CD4-positive, alpha-beta T cell treated with Interleukin-6 at 100 ng/mL for 8 hours (primary cell): ENCODE results near the gene TNKS2.
A peak's percentile ranks its signal among the peaks of the same experiment; 100 is the strongest.
"Not testable (repeated sequence)": the region's sequence is repeated elsewhere in the genome, so short reads cannot be mapped to it uniquely, and the experiment has no call there.

ENCODE experiments used
- DNase-seq: peaks from one replicate; pipeline ENCODE4 v3.0.0-alpha.2; 2020; ENCODE audit warnings: mixed read lengths, low spot score

TNKS2 gene

GRCh38 chr10:91865562-91866081 lies 67.4 kb downstream of the TNKS2 start:
- DNase-seq: no peak

- DNase-seq: no peak
Observed at GRCh38 chr10:91875156-91875555, 76.9 kb downstream of the TNKS2 start.

DNA sequence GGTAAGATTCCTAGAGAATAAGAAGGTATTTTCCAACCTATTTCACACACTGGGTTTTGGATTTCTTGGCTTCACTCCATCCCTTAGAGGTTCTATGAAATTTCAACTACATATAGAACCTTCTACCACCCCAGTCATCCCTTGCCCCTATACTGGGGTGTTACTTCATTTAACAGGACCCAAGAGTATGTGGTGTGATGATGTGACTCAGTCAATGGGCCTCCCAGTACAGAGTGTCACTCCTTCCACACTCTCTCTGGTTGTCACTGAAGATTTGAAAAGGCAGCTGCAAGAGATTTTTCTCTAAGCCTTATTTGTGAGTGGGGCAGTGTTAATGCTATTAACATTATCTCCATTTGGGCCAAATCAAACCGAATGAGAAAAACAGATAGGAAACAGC lies 77.6 kb downstream of the TNKS2 start:
- no peak for DNase-seq

- no peak for DNase-seq
Observed at GRCh38 chr10:91879515-91880170, 81.4 kb downstream of the TNKS2 start.

- DNase-seq: no peak
Observed at GRCh38 chr10:91880310-91880709, 82.1 kb downstream of the TNKS2 start.

- no peak for DNase-seq
Observed at GRCh38 chr10:91883549-91884444, 85.6 kb downstream of the TNKS2 start.

DNA sequence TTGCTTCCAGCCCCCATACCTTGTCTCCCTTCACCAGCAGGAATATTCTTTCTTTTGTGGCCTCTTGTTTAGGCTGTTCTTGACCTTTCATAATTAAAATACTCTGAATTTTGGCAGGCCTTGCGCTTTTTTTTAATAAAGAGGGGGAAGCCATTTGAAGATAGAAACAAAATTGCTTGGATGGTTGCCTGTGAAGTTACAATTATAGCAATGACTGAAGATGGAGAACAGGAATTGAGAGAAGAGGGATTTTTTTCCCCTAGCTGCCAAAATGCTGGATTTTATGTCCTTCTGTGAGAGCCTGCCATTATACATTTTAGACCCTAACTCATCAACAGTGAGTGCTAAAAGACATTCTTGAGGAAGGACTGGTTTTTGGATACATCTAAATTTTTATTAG lies 86.3 kb downstream of the TNKS2 start:
- DNase-seq: no peak

GRCh38 chr10:91885362-91886079 lies 87.3 kb downstream of the TNKS2 start:
- no peak for DNase-seq

DNA sequence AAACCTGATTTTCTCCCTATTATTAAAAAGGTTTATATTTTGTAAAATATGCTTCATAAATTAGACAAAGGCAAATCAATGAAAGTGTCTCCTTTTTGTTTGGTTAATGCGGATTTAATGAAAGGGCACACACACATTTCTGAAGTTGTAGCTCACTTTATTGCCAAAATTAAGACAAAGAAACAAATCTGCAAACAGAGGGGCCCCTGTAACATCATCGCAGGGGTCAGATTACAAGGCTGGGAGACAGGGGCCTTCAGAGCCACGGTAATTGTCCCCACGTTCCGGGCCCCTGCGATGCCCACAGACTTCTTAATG lies 88.7 kb downstream of the TNKS2 start:
- no peak for DNase-seq

GRCh38 chr10:91887272-91888076 lies 89.2 kb downstream of the TNKS2 start:
- DNase-seq: no peak

- no peak for DNase-seq
Observed at GRCh38 chr10:91891125-91892001, 93.1 kb downstream of the TNKS2 start.

- DNase-seq: no peak
Observed at GRCh38 chr10:91893051-91893450, 94.8 kb downstream of the TNKS2 start.

DNA sequence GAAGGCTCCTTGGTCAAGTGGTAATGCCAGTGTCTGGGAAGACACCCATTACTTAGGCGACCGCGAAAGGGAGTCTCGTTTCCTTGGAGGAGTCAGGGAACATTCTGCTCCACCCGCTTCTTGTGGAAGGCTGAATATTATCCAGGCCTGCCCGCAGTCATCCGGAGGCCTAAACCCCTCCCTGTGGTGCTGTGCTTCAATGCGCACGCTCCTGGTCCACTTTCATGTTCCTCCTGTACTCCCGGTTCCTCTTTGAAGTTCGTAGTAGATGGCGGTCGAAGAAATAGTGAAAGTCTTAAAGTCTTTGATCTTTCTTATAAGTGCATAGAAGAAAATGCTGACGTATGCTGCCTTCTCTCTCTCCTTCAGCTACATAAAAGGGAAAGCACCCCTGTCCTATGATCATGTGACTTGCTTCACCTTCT lies 96.0 kb downstream of the TNKS2 start:
- DNase-seq: not testable (repeated sequence)

DNA sequence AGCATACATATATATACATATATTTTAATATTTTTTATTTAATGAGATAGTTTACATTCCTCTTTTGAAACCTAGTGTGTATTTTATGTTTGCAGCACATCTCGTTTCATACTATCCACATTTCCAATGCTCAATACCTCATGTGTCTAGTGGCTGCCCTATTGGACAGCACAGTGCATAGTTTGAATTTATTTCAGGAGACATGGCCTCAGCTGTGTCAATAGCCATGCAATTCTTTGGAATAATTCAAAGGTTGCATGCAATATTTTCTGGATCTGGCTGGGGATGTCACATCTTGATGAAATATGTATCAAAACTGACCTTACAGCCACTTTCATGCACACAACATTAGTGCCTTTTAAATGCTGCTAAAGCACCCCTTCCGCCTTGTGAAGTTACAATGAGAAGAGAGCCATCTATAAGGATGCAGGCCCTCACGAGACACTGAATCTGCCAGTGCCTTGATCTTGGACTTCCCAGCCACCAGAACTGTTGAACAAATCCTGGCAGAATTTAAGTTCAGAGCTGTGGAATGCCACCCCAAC lies 98.1 kb downstream of the TNKS2 start:
- DNase-seq: no peak

DNA sequence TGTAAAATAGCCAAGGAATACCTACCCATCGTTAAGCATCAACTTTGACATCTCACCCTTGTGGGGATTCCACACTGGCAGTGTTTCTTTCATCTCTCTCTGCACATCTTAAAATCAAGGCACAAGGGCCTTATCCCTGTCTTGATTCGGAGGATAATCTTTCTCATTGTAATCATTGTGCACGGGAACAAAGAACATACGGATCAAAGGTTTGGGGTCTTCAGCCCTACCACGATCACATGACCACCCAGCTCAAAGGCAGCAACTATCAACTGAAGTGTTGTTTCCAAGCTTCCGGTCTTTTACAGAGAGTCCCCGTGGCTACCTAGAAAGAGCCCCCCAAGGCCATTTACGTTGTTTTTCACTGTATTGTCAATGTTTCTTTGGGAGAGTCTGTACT lies 99.2 kb downstream of the TNKS2 start:
- no peak for DNase-seq

- DNase-seq: peak; percentile 71
Observed at GRCh38 chr10:91901784-91902677, 103.8 kb downstream of the TNKS2 start.

GRCh38 chr10:91907033-91907594 lies 108.9 kb downstream of the TNKS2 start:
- no peak for DNase-seq

- no peak for DNase-seq
Observed at GRCh38 chr10:91907914-91908336, 109.7 kb downstream of the TNKS2 start.
